Smooth muscle cell (in vitro differentiated cells): ENCODE data around the gene PIP4K2A. TPM values are rescaled to one million over a fixed set of nuclear protein-coding genes. Genes with fewer than 3 reads are reported as not detected.

Experiments used
- DNase-seq: peaks from one replicate; lab custom pipeline; 2025; ENCODE audit not compliant: unreplicated experiment; lab: John Stamatoyannopoulos, UW
- H2AFZ ChIP-seq: fragments of 200-600 bp; sonication (generic); 2 replicates; pipeline ENCODE4 v1.6.0; 2016; ENCODE audit warnings: antibody characterized with exemption, low read depth, mild to moderate bottlenecking
- H3F3A ChIP-seq: fragments of 200-600 bp; sonication (generic); 2 replicates; pipeline ENCODE4 v1.6.0; 2017; ENCODE audit warnings: antibody characterized with exemption, low read depth
- H3K27ac ChIP-seq: fragments of 200-600 bp; sonication (generic); 2 replicates; pipeline ENCODE4 v1.5.1; 2016; ENCODE audit warnings: low read depth, mild to moderate bottlenecking
- H3K27me3 ChIP-seq: fragments of 200-600 bp; sonication (generic); 2 replicates; pipeline ENCODE4 v1.6.1; 2016; ENCODE audit warnings: low read depth, mild to moderate bottlenecking
- H3K36me3 ChIP-seq: fragments of 200-600 bp; sonication (generic); 2 replicates; pipeline ENCODE4 v1.5.1; 2016; ENCODE audit warnings: low read depth
- H3K4me1 ChIP-seq: fragments of 200-600 bp; sonication (generic); 2 replicates; pipeline ENCODE4 v1.5.1; 2016; ENCODE audit warnings: low read depth
- H3K4me2 ChIP-seq: fragments of 200-600 bp; sonication (generic); 2 replicates; pipeline ENCODE4 v1.6.0; 2016; ENCODE audit warnings: mild to moderate bottlenecking
- H3K4me3 ChIP-seq: fragments of 200-600 bp; sonication (generic); 2 replicates; pipeline ENCODE4 v1.5.1; 2016; ENCODE audit warnings: mild to moderate bottlenecking
- H3K79me2 ChIP-seq: fragments of 200-600 bp; sonication (generic); 2 replicates; pipeline ENCODE4 v1.6.0; 2016; ENCODE audit warnings: low read depth, mild to moderate bottlenecking
- H3K9ac ChIP-seq: fragments of 200-600 bp; sonication (generic); 2 replicates; pipeline ENCODE4 v1.6.0; 2016; ENCODE audit warnings: low read depth
- H3K9me3 ChIP-seq: fragments of 200-600 bp; sonication (generic); replicated peaks from 2 replicates; pipeline ENCODE4 v1.5.1; 2016; ENCODE audit warnings: low read depth
- H4K20me1 ChIP-seq: fragments of 200-600 bp; sonication (generic); 2 replicates; pipeline ENCODE4 v1.6.0; 2016; ENCODE audit warnings: low read depth
- CTCF ChIP-seq: fragments of 200-600 bp; sonication (generic); IDR thresholded peaks from 2 replicates; pipeline ENCODE4 v1.5.1; 2017; ENCODE audit warnings: borderline replicate concordance, mild to moderate bottlenecking, antibody characterized with exemption; ENCODE audit not compliant: insufficient read depth, poor library complexity, severe bottlenecking
- WGBS: methylation state at CpG from one replicate; pipeline ENCODE4 v1.1.7; 2016; ENCODE audit warnings: low lambda C conversion rate; 5-methylcytosine and 5-hydroxymethylcytosine counted together
- polyA plus RNA-seq: library from polyadenylated mRNA; unstranded; fragments of >200 nt; fragmentation: Nextera tagmentation; extraction: Ambion mirVana; gene quantifications from 2 replicates; pipeline ENCODE4 v1.2.1, GENCODE V29; 2016
- total RNA-seq: library from RNA; depleted of rRNA; stranded (reverse); fragments of >200 nt; gene quantifications from 2 replicates; pipeline ENCODE4 v1.2.3, GENCODE V29; 2014

PIP4K2A gene
- total and polyA plus RNA-seq, 2 experiments from 2014 or later, result 7.5 to 8.9 TPM

- H3K79me2 ChIP-seq, result peaks cover 80% of the 10 kb centered on the region
- 89% methylated on average over 5 of the region's 5 CpGs for WGBS
- no peaks in the 10 kb centered on the region for H3F3A ChIP-seq
- no peak overlapping the region for H3K4me3 ChIP-seq
- no peak for DNase-seq
- no peak overlapping the region for H3K4me2 ChIP-seq
- H3K9me3 ChIP-seq, result no peaks in the 10 kb centered on the region
- H3K27me3 ChIP-seq, result no peaks in the 10 kb centered on the region
- H3K27ac ChIP-seq, result no peak overlapping the region
- no peaks in the 10 kb centered on the region for H3K36me3 ChIP-seq
- no peaks in the 10 kb centered on the region for H3K4me1 ChIP-seq
- TF ChIP-seq CTCF, result no peak
- no peak overlapping the region for H2AFZ ChIP-seq
- H4K20me1 ChIP-seq, result peaks cover 76% of the 10 kb centered on the region
- no peak overlapping the region for H3K9ac ChIP-seq
Measured at GRCh38 chr10:22699976-22700375, 14.4 kb downstream of the PIP4K2A start.

GRCh38 chr10:22698941-22699440, 15.4 kb downstream of the PIP4K2A start:
- no peak for TF ChIP-seq CTCF
- peaks cover 77% of the 10 kb centered on the region for H4K20me1 ChIP-seq
- H3F3A ChIP-seq, result no peaks in the 10 kb centered on the region
- no peak for DNase-seq
- no peaks in the 10 kb centered on the region for H3K36me3 ChIP-seq
- H3K4me3 ChIP-seq, result no peak overlapping the region
- H2AFZ ChIP-seq, result no peak overlapping the region
- H3K4me2 ChIP-seq, result no peak overlapping the region
- no peaks in the 10 kb centered on the region for H3K27me3 ChIP-seq
- H3K9ac ChIP-seq, result no peak overlapping the region
- no peaks in the 10 kb centered on the region for H3K9me3 ChIP-seq
- H3K79me2 ChIP-seq, result peaks cover 76% of the 10 kb centered on the region
- H3K27ac ChIP-seq, result no peak overlapping the region
- WGBS, result 100% methylated on average over 3 of the region's 3 CpGs
- H3K4me1 ChIP-seq, result no peaks in the 10 kb centered on the region

- Histone ChIP-seq H3K27ac (no peak overlapping the region), H3K27me3 (no peaks in the 10 kb centered on the region), H3K9me3 (no peaks in the 10 kb centered on the region), H3K4me3 (no peak overlapping the region), H2AFZ (no peak overlapping the region), H3F3A (no peaks in the 10 kb centered on the region), H3K4me2 (no peak overlapping the region), H3K9ac (no peak overlapping the region), H3K79me2 (peaks cover 74% of the 10 kb centered on the region), H4K20me1 (peaks cover 80% of the 10 kb centered on the region), H3K4me1 (no peaks in the 10 kb centered on the region), H3K36me3 (no peaks in the 10 kb centered on the region)
- no peak for TF ChIP-seq CTCF
- DNase-seq, result no peak
- 95% methylated on average over 10 of the region's 10 CpGs for WGBS
Measured at GRCh38 chr10:22697800-22698199, 16.6 kb downstream of the PIP4K2A start.

GRCh38 chr10:22697101-22697500, 17.3 kb downstream of the PIP4K2A start:
- no peaks in the 10 kb centered on the region for H3K4me1 ChIP-seq
- H3F3A ChIP-seq, result no peaks in the 10 kb centered on the region
- no peak overlapping the region for H3K27ac ChIP-seq
- peaks cover 70% of the 10 kb centered on the region for H3K79me2 ChIP-seq
- H3K9me3 ChIP-seq, result no peaks in the 10 kb centered on the region
- no peak overlapping the region for H3K4me3 ChIP-seq
- no peak overlapping the region for H2AFZ ChIP-seq
- no peak overlapping the region for H3K9ac ChIP-seq
- no peak for DNase-seq
- no peaks in the 10 kb centered on the region for H3K27me3 ChIP-seq
- H4K20me1 ChIP-seq, result peaks cover 73% of the 10 kb centered on the region
- WGBS, result 92% methylated on average over 4 of the region's 4 CpGs
- H3K4me2 ChIP-seq, result no peak overlapping the region
- H3K36me3 ChIP-seq, result no peaks in the 10 kb centered on the region
- no peak for TF ChIP-seq CTCF
